HepG2 (cell line): ENCODE results near the gene RCBTB1. TPM values are rescaled to one million over a fixed set of nuclear protein-coding genes. Genes with fewer than 3 reads are reported as not detected.

Source experiments
- ATAC-seq: fragments of 200-7000 bp; cut with Tn5 transposase; 3 replicates; pipeline ENCODE4 v1.9.1; 2020; ENCODE audit warnings: mild to moderate bottlenecking, moderate library complexity
- BruUV-seq: library from RNA; stranded (reverse); fragments of 400-500 nt; replicated peaks from 2 replicates; lab custom pipeline; 2021; lab: Mats Ljungman, UMichigan
- CTCF ChIA-PET: fragments of 300-600 bp; formaldehyde crosslinking; extraction: SDS; loops from one replicate; lab custom pipeline; 2021; ENCODE audit warnings: low total read pairs, inconsistent platforms, low intra/inter-chr PET ratio; lab: Yijun Ruan, JAX
- POLR2A ChIA-PET: fragments of 350-600 bp; sonication (Branson Sonifier 250); formaldehyde crosslinking; loops from one replicate; lab custom pipeline; 2020; ENCODE audit warnings: antibody characterized with exemption, inconsistent platforms; lab: Yijun Ruan, JAX
- DNase-seq: peaks from one replicate; pipeline ENCODE4 v3.0.0-alpha.2; 2015; ENCODE audit warnings: low spot score
- FAIRE-seq: peaks from 3 replicates; lab custom pipeline; 2011; peaks lifted over from hg19 to GRCh38; lab: Jason Lieb, UNC
- H2AFZ ChIP-seq: one replicate; pipeline ENCODE4 v1.6.1; 2011; ENCODE audit warnings: low read length, inconsistent platforms
- H3K27ac ChIP-seq: fragments of 300-600 bp; 3 replicates; pipeline ENCODE4 v1.8.0; 2011; ENCODE audit warnings: mixed run types, mild to moderate bottlenecking, mixed read lengths, low read length, inconsistent platforms; ENCODE audit not compliant: insufficient read depth; ENCODE audit errors: extremely low read length
- H3K27me3 ChIP-seq, 2 experiments: fragments of 200-600 bp in 1 of 2; 2 replicates in 1 of 2; 3 replicates in 1 of 2; pipeline versions ENCODE4 v1.6.0 to v1.8.0; 2011; ENCODE audit warnings: low read length in 2 of 2, mild to moderate bottlenecking in 2 of 2, moderate library complexity in 2 of 2, inconsistent platforms in 1 of 2; ENCODE audit not compliant: insufficient read depth in 2 of 2, control insufficient read depth in 1 of 2
- H3K36me3 ChIP-seq, 2 experiments: fragments of 200-600 bp in 1 of 2; replicated peaks in 1 of 2; 2 replicates in 1 of 2; 3 replicates in 1 of 2; pipeline versions ENCODE4 v1.5.1 to v1.8.0; 2011; ENCODE audit warnings: low read length in 2 of 2, inconsistent platforms in 1 of 2; ENCODE audit not compliant: insufficient read depth in 2 of 2, control insufficient read depth in 1 of 2
- H3K4me1 ChIP-seq: 2 replicates; pipeline ENCODE4 v1.5.1; 2012; ENCODE audit warnings: low read length, inconsistent platforms; ENCODE audit not compliant: insufficient read depth
- H3K4me2 ChIP-seq: 2 replicates; pipeline ENCODE4 v1.6.0; 2011; ENCODE audit warnings: low read depth, low read length, inconsistent platforms
- H3K4me3 ChIP-seq, 3 experiments: fragments of 200-600 bp in 1 of 3; sonication (generic), shearing (Covaris generic) in 1 of 3; replicated peaks in 1 of 3; 2 replicates each; pipeline ENCODE4 v1.5.1; 2011 to 2016; ENCODE audit warnings: low read length in 3 of 3, inconsistent platforms in 2 of 3, low read depth in 2 of 3, mild to moderate bottlenecking in 2 of 3, control low read depth in 1 of 3, mixed read lengths in 1 of 3; ENCODE audit not compliant: insufficient read depth in 1 of 3
- H3K79me2 ChIP-seq: one replicate; pipeline ENCODE4 v1.6.1; 2011; ENCODE audit warnings: low read length, inconsistent platforms; ENCODE audit not compliant: insufficient read depth
- H3K9ac ChIP-seq: 2 replicates; pipeline ENCODE4 v1.6.0; 2011; ENCODE audit warnings: mild to moderate bottlenecking, low read depth, low read length, inconsistent platforms; ENCODE audit not compliant: insufficient read depth
- H3K9me3 ChIP-seq: 2 replicates; pipeline ENCODE4 v1.5.1; 2012; ENCODE audit warnings: mild to moderate bottlenecking, low read length
- H4K20me1 ChIP-seq: 2 replicates; pipeline ENCODE4 v1.6.0; 2011; ENCODE audit warnings: inconsistent platforms, mild to moderate bottlenecking, low read length, moderate library complexity; ENCODE audit not compliant: insufficient read depth
- ARID4A ChIP-seq: sonication (generic); formaldehyde crosslinking; IDR thresholded peaks from 2 replicates; pipeline ENCODE4 v1.5.0; 2020; ENCODE audit warnings: mild to moderate bottlenecking, missing genetic modification reagents, borderline replicate concordance
- ATAD3A ChIP-seq: sonication (generic); formaldehyde crosslinking; IDR thresholded peaks from 2 replicates; pipeline ENCODE4 v1.4.0; 2020; ENCODE audit warnings: missing genetic modification reagents
- DDIT3 ChIP-seq: sonication (generic); formaldehyde crosslinking; IDR thresholded peaks from 2 replicates; pipeline ENCODE4 v1.4.0; 2020; ENCODE audit warnings: mild to moderate bottlenecking, missing genetic modification reagents
- ERF ChIP-seq: IDR thresholded peaks from 2 replicates; pipeline ENCODE4 v1.6.1; 2018; ENCODE audit warnings: missing biosample characterization, missing genetic modification reagents
- MEIS1 ChIP-seq: sonication (generic); formaldehyde crosslinking; IDR thresholded peaks from 2 replicates; pipeline ENCODE4 v1.9.0; 2021; ENCODE audit warnings: mild to moderate bottlenecking, missing genetic modification reagents, moderate library complexity, borderline replicate concordance
- MIER2 ChIP-seq: IDR thresholded peaks from 2 replicates; pipeline ENCODE4 v1.6.1; 2016; ENCODE audit warnings: missing biosample characterization, missing genetic modification reagents
- MTA1 ChIP-seq: sonication (generic); formaldehyde crosslinking; IDR thresholded peaks from 2 replicates; pipeline ENCODE4 v1.4.0; 2020; ENCODE audit warnings: missing genetic modification reagents, mild to moderate bottlenecking, borderline replicate concordance
- PAX8 ChIP-seq: sonication (generic); formaldehyde crosslinking; IDR thresholded peaks from 2 replicates; pipeline ENCODE4 v1.8.0; 2022; ENCODE audit warnings: mild to moderate bottlenecking, missing genetic modification reagents, borderline replicate concordance
- RBFOX2 ChIP-seq: fragments of 200-400 bp; formaldehyde crosslinking; IDR thresholded peaks from 2 replicates; pipeline ENCODE4 v1.6.1; 2017; ENCODE audit warnings: low read depth, mild to moderate bottlenecking, low read length
- RERE ChIP-seq: IDR thresholded peaks from 2 replicates; pipeline ENCODE4 v1.6.1; 2016; ENCODE audit warnings: low read depth, missing genetic modification reagents, missing compliant biosample characterization
- SMC3 ChIP-seq: IDR thresholded peaks from 2 replicates; pipeline ENCODE4 v1.6.1; 2011; ENCODE audit warnings: low read length, improper control_type of control experiment
- SP140L ChIP-seq: sonication (generic); formaldehyde crosslinking; IDR thresholded peaks from 2 replicates; pipeline ENCODE4 v1.4.0; 2020; ENCODE audit warnings: missing genetic modification reagents, borderline replicate concordance
- ZNF10 ChIP-seq: sonication (generic); formaldehyde crosslinking; IDR thresholded peaks from 2 replicates; pipeline ENCODE4 v1.4.0; 2020; ENCODE audit warnings: mild to moderate bottlenecking, low read depth, missing genetic modification reagents, borderline replicate concordance
- WGBS: methylation state at CpG from one replicate; pipeline ENCODE4 v1.1.6; 2017; ENCODE audit warnings: low lambda C conversion rate; 5-methylcytosine and 5-hydroxymethylcytosine counted together
- in situ Hi-C: cut with HindIII; loops from 2 replicates; pipeline ENCODE4 v1.10.0; 2017; ENCODE audit warnings: low pct_unique_long_range_greater_than_20kb; ENCODE audit not compliant: extremely low pct_ligation_motif_present
- intact Hi-C: fragments of 100-400 bp; cut with micrococcal nuclease; formaldehyde crosslinking; loops from one replicate; pipeline ENCODE4 v1.10.0; 2022; ENCODE audit not compliant: unreplicated experiment
- polyA plus RNA-seq, 8 experiments: library from polyadenylated mRNA; depleted of rRNA in 3 of 8; stranded (reverse) in 7 of 8; unstranded in 1 of 8; fragments of >200 nt; fragmentation: Illumina TruSeq in 4 of 8; extraction: Trizol in 4 of 8; gene quantifications; 2 replicates each; pipeline versions ENCODE4 v1.2.1 to v1.2.3, GENCODE V29; 2011 to 2016; ENCODE audit warnings: low read depth in 4 of 8, missing spikeins in 1 of 8, mixed read lengths in 1 of 8; ENCODE audit not compliant: insufficient read depth in 1 of 8
- total RNA-seq, 5 experiments: library from RNA; depleted of rRNA; stranded (reverse); fragments of >200 nt; fragmentation: Illumina TruSeq; extraction: Trizol; gene quantifications; 2 replicates each; pipeline ENCODE4 v1.2.3, GENCODE V29; 2016; ENCODE audit warnings: low read depth in 1 of 5

Gene RCBTB1
- total and polyA plus RNA-seq, 2 of the 13 experiments (the other 11 are each of a cell fraction or from before 2014, with no cell fraction given), result 13.4 to 21.6 TPM

- TF ChIP-seq ZNF10 (CRISPR knock-in tag), result no peak
- TF ChIP-seq ATAD3A (CRISPR knock-in tag), result no peak
- no peak for TF ChIP-seq ERF (CRISPR knock-in tag)
- no peak for TF ChIP-seq PAX8 (CRISPR knock-in tag)
Measured at GRCh38 chr13:49602005-49602404, 16.6 kb upstream of the RCBTB1 start (continued).

GRCh38 chr13:49597043-49597641, 11.8 kb upstream of the RCBTB1 start:
- H3K4me3 ChIP-seq, result no peak overlapping the region
- H3K4me1 ChIP-seq, result peaks cover 23% of the 10 kb centered on the region
- no peak overlapping the region for H2AFZ ChIP-seq
- no peaks in the 10 kb centered on the region for H4K20me1 ChIP-seq
- H3K79me2 ChIP-seq, result no peaks in the 10 kb centered on the region
- DNase-seq, result no peak
- ChIA-PET POLR2A (no interaction called here), CTCF (no interaction called here)
- in situ Hi-C loops, result no loop called here
- 67% methylated on average over 11 of the region's 11 CpGs for WGBS
- no peaks in the 10 kb centered on the region; a peak in 1 of 5 replicates for H3K27me3 ChIP-seq
- no peak overlapping the region for H3K9ac ChIP-seq
- H3K9me3 ChIP-seq, result no peaks in the 10 kb centered on the region
- BruUV-seq, result no TSS peak
- no peak overlapping the region for H3K4me2 ChIP-seq
- H3K36me3 ChIP-seq, result no peaks in the 10 kb centered on the region
- FAIRE-seq, result no peak
- H3K27ac ChIP-seq, result no peak overlapping the region
- peak; percentile 37; the same call in 1 of the 3 replicates for ATAC-seq
- intact Hi-C loops, result no loop called here
- no peak for TF ChIP-seq SMC3
- no peak for TF ChIP-seq DDIT3 (CRISPR knock-in tag)
- no peak for TF ChIP-seq MTA1
- TF ChIP-seq MEIS1 (CRISPR knock-in tag), result no peak
- no peak for TF ChIP-seq RBFOX2
- no peak for TF ChIP-seq MIER2
- no peak for TF ChIP-seq SP140L (CRISPR knock-in tag)
- no peak for TF ChIP-seq ARID4A (CRISPR knock-in tag)
- no peak for TF ChIP-seq RERE (CRISPR knock-in tag)
